Chondrocyte (in vitro differentiated cells): ENCODE data around the gene C1QC. TPM values are rescaled to one million over a fixed set of nuclear protein-coding genes. Genes with fewer than 3 reads are reported as not detected.

Experiments
- DNase-seq: peaks from one replicate; pipeline ENCODE4 v3.0.0; 2021; ENCODE audit warnings: mixed read lengths, low spot score
- H3K27ac Mint-ChIP-seq: one replicate; pipeline ENCODE4 v1.8.0; 2021; ENCODE audit warnings: mild to moderate bottlenecking, moderate library complexity, mixed read lengths; ENCODE audit not compliant: unreplicated experiment
- H3K27me3 Mint-ChIP-seq: 2 replicates; pipeline ENCODE4 v1.8.0; 2021; ENCODE audit warnings: low read depth, mixed read lengths
- H3K36me3 Mint-ChIP-seq: 2 replicates; pipeline ENCODE4 v1.8.0; 2021; ENCODE audit warnings: low read depth, mixed read lengths
- H3K4me1 Mint-ChIP-seq: 2 replicates; pipeline ENCODE4 v1.8.0; 2021; ENCODE audit warnings: low read depth, mild to moderate bottlenecking, mixed read lengths
- H3K4me3 Mint-ChIP-seq: one replicate; pipeline ENCODE4 v1.8.0; 2021; ENCODE audit warnings: mild to moderate bottlenecking, moderate library complexity, mixed read lengths; ENCODE audit not compliant: unreplicated experiment
- H3K9me3 Mint-ChIP-seq: 2 replicates; pipeline ENCODE4 v1.8.0; 2021; ENCODE audit warnings: low read depth, mixed read lengths
- long read RNA-seq: library from polyadenylated mRNA; stranded (forward); transcript quantifications from one replicate; pipeline ENCODE4 v2.0.0, GENCODE V29; 2021
- total RNA-seq: library from RNA; stranded (reverse); gene quantifications from 3 replicates; pipeline ENCODE4 v1.2.1, GENCODE V29; 2021
- TF ChIP-seq, protein P1 (sequence below): fragments of 200-600 bp; sonication (generic); IDR thresholded peaks from 2 replicates; pipeline ENCODE4 v1.5.0; 2021; ENCODE audit warnings: antibody characterized with exemption, mild to moderate bottlenecking, moderate library complexity

Gene C1QC
- not detected in 3 replicates for total RNA-seq
- long read RNA-seq: 0 reads

DNA sequence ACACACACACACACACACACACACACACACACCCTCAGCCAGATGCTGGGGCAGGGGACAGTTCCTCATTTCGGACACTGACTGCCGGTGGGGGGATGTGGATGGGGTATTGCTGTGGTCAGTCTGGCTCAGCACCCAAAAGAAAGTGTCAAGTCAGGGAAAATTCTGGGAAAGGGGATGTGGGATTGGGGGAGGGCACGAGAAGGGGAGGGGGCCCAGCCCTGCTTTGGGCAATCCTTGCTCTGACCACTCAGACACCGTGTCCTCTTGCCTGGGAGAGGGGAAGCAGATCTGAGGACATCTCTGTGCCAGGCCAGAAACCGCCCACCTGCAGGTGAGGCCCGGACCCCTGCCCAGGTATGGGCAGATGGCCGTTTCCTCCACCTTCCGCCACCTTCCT, at the start of gene C1QC:
Gene C1QC (plus strand): TSS at position 253 of the 400 bp plus-strand sequence. CDS start 391 bp downstream, outside the sequence.
- peaks cover 8% of the 10 kb centered on the region for H3K27me3 Mint-ChIP-seq
- H3K4me1 Mint-ChIP-seq: peaks cover 13% of the 10 kb centered on the region
- H3K36me3 Mint-ChIP-seq: no peaks in the 10 kb centered on the region
- no peak within 1 kb of the TSS for H3K4me3 Mint-ChIP-seq
- TF ChIP-seq, protein P1, sequence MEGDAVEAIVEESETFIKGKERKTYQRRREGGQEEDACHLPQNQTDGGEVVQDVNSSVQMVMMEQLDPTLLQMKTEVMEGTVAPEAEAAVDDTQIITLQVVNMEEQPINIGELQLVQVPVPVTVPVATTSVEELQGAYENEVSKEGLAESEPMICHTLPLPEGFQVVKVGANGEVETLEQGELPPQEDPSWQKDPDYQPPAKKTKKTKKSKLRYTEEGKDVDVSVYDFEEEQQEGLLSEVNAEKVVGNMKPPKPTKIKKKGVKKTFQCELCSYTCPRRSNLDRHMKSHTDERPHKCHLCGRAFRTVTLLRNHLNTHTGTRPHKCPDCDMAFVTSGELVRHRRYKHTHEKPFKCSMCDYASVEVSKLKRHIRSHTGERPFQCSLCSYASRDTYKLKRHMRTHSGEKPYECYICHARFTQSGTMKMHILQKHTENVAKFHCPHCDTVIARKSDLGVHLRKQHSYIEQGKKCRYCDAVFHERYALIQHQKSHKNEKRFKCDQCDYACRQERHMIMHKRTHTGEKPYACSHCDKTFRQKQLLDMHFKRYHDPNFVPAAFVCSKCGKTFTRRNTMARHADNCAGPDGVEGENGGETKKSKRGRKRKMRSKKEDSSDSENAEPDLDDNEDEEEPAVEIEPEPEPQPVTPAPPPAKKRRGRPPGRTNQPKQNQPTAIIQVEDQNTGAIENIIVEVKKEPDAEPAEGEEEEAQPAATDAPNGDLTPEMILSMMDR: no peak
- no peaks in the 10 kb centered on the region for H3K9me3 Mint-ChIP-seq
- no peak for DNase-seq
- H3K27ac Mint-ChIP-seq: no peak within 1 kb of the TSS

DNA sequence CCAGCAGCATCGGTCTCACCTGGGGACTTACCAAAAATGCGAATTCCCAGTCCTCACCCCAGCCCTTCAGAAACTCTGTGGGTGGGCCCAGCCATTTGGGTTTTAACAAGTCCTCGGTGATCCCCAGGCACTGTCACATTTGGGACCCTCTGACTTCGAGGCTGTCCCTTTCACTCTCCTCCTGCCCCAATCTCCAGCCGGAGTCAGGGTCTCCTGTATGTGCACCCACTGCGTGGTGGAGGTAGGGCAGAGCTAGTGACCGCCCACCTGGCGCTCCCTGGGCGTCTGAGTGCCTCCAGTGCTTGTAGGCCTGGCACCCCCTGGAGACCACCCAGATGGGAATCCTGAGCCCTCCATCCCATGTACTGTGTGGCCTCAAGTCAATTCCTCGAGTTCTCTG, 49.0 kb upstream of the C1QC start:
- no peaks in the 10 kb centered on the region for H3K36me3 Mint-ChIP-seq

DNA sequence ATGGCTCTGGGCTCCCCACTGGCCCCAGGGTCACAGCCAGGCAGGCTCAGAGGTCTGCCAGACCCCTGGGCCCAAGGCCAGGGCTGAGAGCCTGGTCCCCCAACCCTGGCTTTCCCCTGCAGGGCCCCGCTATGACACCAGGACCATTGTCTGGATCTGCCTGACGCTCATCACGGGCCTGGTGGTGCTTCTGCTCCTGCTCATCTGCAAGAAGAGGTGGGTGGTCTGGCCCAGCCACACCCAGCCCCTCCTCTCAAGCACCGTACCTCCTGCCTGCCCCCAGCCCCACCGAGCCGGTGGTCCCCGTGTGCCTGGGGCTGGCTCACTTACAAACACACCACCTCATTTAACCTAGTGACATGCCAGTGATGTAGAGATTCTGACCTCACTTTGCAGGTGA, 48.3 kb upstream of the C1QC start:
- TF ChIP-seq, protein P1: no peak
- no peak overlapping the region for H3K4me3 Mint-ChIP-seq
- DNase-seq: no peak
- no peaks in the 10 kb centered on the region for H3K36me3 Mint-ChIP-seq
- peaks cover 4% of the 10 kb centered on the region for H3K4me1 Mint-ChIP-seq
- H3K27ac Mint-ChIP-seq: no peak overlapping the region
- H3K9me3 Mint-ChIP-seq: no peaks in the 10 kb centered on the region
- H3K27me3 Mint-ChIP-seq: peaks cover 36% of the 10 kb centered on the region

More for the DNA sequence above, 49.0 kb upstream of the C1QC start:
- TF ChIP-seq, protein P1: no peak
- Mint-ChIP-seq H3K4me1 (peaks cover 4% of the 10 kb centered on the region), H3K27me3 (peaks cover 41% of the 10 kb centered on the region), H3K27ac (no peak overlapping the region), H3K9me3 (no peaks in the 10 kb centered on the region), H3K4me3 (no peak overlapping the region)
- DNase-seq: no peak

DNA sequence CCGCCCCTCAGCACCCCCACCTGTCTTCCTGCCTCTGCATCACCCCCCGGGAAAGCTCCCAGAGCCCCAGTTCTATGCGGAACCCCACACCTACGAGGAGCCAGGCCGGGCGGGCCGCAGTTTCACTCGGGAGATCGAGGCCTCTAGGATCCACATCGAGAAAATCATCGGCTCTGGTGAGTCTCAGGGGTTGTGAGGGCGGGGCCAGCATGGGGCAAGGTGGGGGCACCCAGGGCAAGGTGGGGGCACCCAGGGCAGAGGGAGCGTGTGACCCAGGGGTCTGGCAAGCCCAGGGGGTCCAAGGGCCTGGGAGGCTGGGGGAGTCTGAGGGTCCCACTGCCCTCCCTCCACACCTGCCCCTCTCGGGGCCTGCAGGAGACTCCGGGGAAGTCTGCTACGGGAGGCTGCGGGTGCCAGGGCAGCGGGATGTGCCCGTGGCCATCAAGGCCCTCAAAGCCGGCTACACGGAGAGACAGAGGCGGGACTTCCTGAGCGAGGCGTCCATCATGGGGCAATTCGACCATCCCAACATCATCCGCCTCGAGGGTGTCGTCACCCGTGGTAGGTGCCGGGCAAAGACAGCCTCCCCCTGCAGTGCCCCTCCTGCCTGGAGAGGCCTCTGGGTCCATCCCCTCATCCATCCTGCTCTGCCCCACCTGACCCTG, 46.0 kb upstream of the C1QC start:
- Mint-ChIP-seq H3K27me3 (peaks cover 24% of the 10 kb centered on the region), H3K4me1 (no peaks in the 10 kb centered on the region), H3K9me3 (no peaks in the 10 kb centered on the region)

DNA sequence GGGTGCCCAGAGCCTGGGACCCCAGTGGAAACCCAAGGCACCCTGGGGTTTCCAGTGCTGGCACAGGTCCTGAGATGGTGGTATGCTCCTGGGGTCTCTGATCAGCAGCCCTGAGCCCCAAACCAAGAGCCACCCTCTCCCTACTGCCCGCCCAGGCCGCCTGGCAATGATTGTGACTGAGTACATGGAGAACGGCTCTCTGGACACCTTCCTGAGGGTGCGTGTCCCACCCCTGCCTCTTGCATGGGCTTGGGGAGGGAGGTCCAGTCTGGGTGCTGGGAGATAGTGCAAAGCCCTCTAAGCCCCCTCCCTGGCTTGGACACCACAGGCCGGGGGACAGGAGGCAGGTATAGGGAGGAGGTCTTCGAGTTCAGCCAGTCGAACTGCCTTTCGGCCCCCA, 45.4 kb upstream of the C1QC start:
- Mint-ChIP-seq H3K4me1 (no peaks in the 10 kb centered on the region), H3K9me3 (no peaks in the 10 kb centered on the region), H3K36me3 (no peaks in the 10 kb centered on the region), H3K4me3 (no peak overlapping the region), H3K27me3 (peaks cover 25% of the 10 kb centered on the region), H3K27ac (no peak overlapping the region)
- TF ChIP-seq, protein P1: no peak
- no peak for DNase-seq

More for the DNA sequence above, 46.0 kb upstream of the C1QC start:
- TF ChIP-seq, protein P1: no peak
- DNase-seq: no peak
- Mint-ChIP-seq H3K36me3 (no peaks in the 10 kb centered on the region), H3K4me3 (no peak overlapping the region), H3K27ac (no peak overlapping the region)
